ENCODE results near the gene SLC27A5.

GRCh38 chr19:58477871-58478270 lies 33.9 kb downstream of the SLC27A5 start:
- TF ChIP-seq YY1 (IDR thresholded peaks at IDR 0.05; ENCODE audit: insufficient read depth, insufficient read length), result no peak
- no peak for TF ChIP-seq ZNF274 (IDR thresholded peaks at IDR 0.05; ENCODE audit: low read depth, low read length)

All from NT2/D1 (cell line).